Activated CD8-positive, alpha-beta memory T cell treated with anti-CD3 and anti-CD28 coated beads, Interleukin-2, amount 50 U/mL, for 24 hours (primary cell): ENCODE measurements around the gene RSU1.
"Not testable (repeated sequence)": the region's sequence is repeated elsewhere in the genome, so short reads cannot be mapped to it uniquely, and the experiment has no call there.

Source experiments
- DNase-seq: peaks from one replicate; pipeline ENCODE4 v3.0.0-alpha.2; 2020; ENCODE audit errors: extremely low read depth

RSU1 gene

DNA sequence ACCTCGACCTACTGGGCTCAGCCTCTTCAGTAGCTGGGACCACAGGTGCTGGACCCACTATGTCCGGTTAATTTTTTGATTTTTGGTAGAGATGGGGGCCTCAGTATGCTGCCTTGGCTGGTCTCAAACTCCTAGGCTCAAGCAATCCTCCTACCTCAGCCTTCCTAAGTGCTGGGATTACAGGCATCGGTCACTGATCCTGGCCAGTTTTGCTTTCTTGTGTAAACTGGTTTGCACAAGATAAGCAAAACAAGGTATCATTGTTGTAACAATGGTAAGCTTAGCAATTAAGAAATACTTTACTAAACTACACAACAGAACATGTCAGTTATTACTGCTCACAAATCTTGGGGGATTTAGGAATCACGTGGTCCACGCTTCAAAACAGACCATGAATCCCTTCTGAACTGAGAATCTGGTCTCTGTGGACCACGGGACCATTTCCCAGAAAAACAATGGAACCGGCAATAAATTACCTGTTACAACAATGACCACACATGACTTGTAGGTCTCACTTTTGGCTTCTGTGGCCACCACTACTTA lies 36.8 kb downstream of the RSU1 start:
- no peak for DNase-seq

DNA sequence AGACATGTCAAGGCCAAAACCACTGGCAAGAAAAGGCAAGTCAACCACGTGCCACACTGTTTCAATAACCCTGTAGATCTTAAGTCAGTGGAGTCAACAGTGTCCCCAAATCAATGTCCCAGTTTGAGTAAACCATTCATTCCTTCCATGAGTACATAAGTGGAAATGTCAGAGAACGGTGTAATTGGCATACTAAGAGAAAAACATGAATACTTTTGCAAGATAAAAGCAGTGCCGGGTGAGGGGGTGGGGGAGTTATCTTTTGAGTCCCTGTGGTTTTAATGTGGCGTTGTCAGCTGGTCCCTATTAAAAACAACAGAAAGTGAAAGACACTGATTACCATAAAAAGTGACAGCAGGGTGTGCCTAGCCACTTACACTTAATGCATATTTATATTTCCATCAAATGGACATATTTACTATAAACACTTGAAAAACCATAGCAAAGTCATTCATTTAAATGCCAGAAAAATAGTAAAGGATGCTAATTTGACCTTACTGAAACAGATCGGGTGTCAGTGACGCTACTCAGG lies 37.8 kb downstream of the RSU1 start:
- DNase-seq = peak; percentile 36

DNA sequence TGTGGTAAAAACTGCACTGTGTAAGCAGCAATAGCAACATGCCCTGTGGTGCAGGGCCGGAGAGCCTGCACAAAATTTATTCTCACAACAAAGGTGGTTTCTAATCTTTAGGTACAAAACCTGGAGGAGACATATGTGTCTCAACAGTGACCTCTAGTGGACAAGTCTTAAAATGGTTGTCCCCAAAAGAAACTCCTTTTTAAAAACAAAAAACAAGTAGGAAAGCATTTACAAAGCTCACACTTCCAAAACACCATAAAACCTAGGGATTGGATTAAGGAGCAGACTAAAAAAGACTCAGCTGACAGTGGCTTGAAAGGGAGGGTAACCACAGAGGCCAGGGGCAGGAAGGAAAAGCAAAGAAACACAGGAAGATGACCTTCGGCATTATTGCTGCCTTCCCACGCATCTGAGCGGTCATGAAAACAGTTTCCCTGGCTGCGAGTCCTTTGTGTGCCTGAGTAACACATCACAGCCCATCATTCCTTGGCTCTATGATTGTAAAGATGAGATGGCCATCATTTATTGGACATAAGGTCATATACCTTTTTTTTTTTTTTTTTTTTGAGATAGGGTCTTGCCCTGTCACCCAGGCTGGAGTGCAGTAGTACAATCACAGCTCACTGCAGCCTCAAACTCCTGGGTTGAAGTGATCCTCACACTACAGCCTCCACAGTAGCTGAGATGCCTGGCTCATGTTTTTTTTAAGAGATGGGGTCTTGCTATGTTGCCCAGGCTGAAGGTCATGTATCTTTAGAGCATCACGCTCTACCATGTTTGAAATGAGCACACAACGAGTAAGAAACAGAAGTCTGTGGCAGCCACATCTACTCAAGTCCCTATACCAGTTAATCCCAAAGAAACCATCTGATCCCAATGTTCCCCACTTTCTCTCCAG lies 39.5 kb downstream of the RSU1 start:
- DNase-seq = no peak

DNA sequence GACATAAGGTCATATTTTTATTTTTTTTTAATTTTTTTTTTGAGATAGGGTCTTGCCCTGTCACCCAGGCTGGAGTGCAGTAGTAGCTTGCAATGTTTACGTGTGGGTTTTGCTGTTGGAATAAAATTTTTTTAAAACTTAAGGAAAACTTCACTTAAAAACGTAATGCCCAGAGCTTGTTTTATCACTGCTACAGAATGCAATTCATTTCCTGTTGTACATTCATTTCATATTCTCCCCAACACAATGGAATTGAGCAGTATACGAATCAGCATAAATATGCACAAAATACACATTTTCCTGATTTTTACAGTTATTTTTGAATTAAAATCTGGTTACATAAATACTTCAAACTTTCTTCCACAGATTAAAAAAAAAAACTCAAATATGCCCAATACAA lies 40.3 kb downstream of the RSU1 start:
- no peak for DNase-seq

DNA sequence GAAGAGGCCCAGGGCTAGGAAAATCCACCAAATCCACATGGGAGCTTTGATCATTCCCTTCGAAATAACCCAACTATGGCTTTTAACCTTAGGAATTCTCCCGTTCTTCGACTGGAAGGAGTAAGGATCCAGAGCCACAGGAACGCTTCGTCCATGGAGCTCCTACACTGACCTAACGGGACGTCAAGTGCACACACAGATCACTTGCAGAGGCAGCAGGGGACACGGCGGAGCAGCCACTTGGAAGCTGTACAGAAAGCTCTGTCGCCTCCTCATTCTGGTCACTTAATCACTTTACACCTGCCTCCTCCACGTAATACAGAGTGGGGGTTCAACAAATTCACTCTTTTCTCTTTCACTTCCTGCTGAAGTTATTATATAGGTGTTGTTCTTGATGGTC lies 43.9 kb downstream of the RSU1 start:
- DNase-seq = no peak

DNA sequence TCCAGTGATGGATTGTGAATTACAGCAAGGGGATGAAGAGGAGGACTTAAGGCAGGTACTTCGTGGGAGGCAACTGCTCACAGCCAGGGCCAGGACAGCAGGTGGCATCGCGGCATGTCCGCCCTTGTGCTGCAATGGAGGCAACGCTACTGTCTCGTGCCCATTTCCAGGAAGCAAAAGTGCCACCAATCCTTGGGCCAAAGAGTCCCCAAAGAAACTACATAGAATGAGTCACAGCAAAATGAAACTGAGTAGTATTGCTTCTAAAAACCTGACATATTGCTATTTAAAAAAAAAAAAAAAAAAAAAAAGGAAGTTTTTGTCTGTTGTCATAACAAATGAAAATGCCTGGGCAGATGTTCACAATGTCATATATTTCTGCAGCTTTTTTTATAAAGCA lies 46.6 kb downstream of the RSU1 start:
- no peak for DNase-seq

DNA sequence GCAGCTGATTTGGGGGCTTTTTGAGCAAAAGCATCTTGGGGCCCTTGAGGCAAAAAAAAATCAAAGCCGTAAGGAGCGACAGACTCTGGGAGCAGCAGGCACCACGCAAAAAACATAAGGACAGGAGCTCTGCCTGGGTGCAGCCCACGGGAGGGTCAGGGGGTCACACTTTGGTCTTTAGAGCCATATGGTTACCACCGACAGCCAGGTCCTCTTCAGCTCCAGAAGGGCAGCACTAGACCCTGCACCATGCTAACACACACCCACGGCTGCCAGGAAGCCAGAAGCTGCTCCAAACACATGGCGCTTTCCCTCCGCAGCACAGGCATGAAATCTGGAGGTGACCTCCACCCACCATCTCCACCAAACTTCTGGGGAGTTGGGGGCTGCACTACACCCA lies 47.1 kb downstream of the RSU1 start:
- no peak for DNase-seq

DNA sequence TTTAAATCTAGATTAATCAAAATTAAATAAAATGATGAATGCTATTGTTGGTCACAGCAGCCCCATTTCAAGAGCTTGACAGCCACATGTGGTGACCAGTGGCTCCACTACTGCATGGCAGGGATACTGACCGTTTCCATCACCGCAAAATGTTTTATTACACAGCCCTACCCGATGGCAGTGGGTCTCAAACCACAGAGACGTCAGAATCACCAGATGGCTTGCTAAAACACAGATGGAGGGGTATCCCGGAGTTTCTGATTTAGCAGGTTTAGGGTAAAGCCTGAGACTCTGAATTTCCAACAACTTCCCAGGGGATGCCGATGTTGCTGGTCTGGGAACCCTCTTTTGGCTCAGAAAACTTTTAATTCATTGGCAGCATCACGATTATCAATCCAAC lies 47.9 kb downstream of the RSU1 start:
- no peak for DNase-seq

DNA sequence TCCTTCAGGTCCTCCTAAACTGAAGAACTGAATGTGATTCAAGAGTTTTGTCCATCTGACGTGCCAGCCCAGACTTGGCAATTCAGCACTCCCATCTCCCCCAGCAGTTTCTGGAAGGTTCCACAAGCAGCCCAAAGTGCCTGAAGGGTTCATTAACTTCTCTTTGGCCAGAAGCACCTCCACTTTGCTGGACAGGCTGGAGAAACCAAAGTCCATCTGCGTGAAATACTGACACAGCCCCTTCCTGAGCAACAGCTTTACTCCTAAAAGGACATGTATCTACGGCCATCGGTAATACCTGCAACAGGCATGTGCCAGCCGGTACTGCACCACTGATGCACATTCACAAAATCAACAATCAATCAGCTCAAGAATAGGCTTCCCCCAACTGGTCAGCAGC lies 48.5 kb downstream of the RSU1 start:
- DNase-seq = no peak

DNA sequence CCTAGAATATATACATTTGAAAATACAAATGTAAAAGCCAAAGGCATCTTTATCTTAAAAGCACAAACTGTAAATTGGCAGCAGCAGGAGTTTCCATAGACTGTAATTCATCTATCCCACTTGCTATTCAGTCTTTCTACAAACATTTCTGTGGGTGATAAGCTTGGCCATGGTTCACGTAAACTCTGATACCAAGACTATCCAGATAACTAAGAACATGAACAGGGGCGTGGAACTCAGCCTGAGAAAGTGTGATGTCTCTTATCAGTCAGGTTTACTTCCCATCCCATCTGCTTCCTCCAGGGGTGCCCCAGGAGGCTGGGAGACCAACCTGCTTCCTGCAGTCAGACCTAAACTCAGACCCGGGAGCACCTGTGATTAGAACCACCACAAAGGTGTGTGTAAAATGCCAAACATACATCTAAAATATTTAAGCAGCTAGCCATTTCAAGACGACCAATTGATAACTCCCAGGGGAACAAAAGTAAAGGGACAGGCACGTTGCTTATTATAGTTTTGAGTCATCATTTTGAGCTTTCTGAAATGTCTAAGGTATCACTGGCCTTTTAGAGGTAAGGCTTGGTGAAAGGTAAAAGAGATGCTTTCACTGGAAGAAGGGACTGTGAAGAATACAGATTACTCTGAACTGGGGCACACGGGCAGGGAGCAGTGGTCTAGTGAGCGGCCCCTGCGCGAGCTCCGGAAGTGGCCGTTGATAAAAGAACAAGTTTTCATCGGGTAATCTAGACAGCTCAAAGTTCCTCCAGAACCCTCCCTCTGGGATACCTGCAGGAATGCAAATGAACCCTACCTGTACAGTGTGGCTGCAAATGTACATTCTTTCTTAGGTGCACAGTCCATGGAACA lies 51.5 kb downstream of the RSU1 start:
- DNase-seq = no peak

DNA sequence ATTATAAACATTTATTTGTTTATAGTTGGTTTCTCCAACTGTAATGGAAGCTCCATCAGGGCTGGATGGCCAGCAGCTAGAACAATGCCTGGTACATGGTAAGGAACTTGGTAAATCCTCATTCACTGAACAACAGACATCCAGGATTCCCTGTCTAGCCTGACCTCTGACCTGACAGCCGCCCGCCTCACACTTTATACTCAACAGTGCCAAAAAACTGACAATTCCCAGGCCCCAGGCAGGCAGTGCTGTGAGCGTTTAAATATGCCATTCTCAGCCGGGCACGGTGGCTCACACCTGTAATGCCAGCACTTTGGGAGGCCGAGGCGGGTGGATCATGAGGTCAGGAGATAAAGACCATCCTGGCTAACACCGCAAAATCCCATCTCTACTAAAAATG lies 55.9 kb downstream of the RSU1 start:
- no peak for DNase-seq

DNA sequence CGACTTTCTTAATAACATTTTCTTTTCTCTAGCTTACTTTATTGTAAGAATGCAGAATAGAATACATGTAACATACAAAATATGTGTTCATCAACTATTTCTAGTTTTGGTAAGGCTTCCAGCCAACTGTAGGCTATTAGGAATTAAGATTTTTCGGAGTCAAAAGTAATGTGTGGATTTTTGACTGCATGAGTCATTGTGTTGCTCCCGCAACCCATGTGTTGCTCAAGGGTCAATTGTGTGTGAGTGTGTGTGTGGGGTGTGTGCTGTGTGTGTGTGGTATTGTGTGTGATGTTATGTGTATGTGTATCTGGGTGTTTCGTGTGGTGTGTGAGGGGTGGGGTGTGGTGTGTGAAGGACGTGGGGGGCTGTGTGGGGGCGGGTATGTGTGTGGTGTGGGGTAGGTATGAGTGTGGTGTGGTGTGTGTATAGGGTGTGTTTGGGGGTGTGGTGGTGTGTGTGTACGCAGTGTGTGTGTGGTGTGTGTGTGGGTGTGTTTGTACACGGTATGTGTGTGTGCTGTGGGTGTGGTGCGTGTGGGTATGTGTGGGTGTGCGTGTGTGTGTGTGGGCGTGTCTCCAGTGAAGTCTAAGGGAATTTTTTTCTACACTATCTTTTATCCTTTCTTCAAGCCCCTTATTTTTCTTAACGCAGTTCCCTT lies 60.5 kb downstream of the RSU1 start:
- DNase-seq = no peak

DNA sequence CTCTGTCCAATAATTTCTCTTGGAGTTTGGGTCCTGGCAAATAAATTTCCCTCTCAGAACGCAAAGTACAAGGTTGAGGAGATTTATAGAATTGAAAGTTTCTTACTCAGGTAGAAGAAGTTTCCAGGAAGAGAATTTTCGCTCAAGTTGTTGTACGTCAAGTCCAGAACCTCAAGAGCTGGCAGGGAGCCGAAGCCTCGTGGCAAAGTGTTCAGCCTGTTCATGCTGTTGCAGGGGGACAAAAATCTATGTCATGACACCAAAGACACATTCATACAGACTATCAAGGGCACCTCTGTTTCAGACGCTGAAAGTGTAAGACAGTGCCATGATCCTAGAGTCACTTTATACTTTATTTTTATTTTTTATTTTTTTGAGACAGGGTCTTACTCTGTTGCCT lies 62.5 kb downstream of the RSU1 start:
- DNase-seq = no peak

DNA sequence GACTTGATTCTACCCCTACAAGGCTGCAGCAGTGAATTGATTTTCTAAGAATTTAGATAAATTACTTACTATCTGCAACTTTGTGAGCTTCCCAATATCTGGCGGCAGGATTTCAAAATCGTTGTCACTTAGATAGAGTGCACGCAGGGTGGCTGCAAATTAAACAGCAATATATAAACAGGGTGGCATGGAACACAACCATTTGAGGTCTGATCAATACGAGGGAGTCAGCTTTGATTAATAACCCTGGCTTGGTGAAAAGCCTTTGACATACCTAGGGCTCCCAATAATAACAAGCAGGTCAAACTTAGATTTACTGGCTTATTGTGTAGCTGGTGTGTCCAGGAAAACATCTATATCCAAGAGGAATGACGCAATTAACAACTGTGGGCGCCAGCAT lies 64.4 kb downstream of the RSU1 start:
- DNase-seq = not testable (repeated sequence)

DNA sequence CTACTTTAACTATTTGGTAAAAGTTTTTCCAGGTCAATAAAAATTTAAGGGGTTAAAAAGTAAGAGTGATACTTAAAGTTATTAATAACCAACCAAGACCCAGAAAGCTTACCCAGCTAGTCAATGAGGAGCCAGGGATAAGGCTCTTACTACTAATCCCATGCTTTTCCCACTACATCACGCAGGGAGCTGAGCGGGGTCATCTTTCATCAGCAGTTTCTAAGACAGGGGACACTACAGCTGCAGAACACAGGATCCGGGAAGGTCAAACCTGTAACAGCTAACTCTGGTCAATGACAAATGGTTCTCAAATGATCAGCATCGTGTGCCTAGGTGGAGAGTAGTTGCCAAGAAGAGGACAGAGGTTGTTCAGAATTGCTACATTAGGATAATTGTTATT lies 65.1 kb downstream of the RSU1 start:
- no peak for DNase-seq

DNA sequence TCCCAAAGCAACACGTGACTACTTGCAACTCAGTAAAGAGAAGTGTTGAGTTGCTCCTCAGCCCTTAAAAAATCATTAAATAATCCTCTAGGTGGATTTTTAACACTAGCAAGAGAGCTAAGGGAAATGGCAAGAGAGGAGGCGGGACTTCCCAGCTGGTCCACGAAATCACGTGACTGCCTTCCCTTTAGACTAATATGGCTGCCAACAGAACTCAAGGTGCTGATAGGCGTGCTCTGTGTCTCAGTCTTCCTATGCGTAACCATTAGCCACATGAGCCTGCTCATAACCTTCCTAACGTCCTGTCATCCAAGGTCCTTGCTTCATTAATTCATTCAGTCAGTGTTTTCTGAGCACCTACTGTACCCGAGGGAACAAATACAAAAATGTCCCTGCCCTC lies 66.0 kb downstream of the RSU1 start:
- DNase-seq = no peak

DNA sequence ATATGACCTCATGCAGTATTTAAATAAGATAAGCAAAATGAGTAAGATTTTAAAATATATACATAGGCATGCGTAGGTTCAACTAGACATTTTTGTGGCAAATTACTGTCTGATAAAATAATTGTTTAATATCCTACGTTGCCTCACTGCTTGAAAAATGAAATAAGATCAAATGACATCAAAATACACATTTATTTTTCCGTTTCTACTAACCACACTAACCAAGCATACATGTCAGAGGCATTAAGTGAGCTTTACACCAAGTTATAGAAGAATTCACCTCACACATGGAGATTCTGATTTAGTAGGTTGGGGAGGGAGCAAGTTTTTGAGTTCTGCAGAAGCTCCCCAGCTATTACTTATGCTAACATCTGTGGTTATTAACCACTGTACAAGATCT lies 66.8 kb downstream of the RSU1 start:
- no peak for DNase-seq

DNA sequence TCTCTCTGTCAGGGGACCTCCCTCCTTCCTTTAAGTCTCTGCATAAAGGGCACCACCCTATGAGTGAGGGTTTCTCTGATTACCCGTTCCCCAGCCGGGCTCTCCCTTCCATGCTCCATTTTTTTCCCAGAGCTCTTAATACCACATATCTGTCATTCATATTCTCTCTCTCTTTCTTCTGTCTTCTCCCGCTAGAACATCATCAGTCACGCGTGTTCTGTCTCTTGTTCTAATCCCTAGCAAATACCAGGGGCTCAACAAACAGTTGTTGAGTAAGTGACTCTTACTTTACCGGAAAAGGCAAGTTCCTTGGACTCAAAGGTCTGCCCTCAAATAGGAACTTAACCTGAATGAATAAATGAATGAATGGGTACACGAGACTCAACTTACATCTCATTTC lies 68.5 kb downstream of the RSU1 start:
- no peak for DNase-seq

DNA sequence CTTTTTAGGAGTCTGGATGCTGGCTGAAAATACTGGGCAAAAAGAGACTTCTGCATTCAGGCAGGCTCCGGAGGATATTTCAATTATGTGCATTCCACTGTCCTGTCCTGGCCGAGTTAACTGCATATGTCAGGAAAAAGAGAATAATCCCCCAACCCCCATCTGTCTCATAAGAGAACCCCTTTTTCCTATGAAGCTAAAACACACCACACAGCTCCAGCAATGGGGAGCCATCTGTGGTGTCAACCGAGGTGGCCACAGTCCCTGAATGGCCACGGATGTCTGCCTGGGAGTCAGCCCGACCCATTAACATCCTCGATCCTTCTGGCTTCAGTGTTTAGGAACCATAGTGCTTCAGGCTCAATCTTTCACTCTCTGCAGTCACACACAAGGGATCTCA lies 70.4 kb downstream of the RSU1 start:
- DNase-seq = no peak

DNA sequence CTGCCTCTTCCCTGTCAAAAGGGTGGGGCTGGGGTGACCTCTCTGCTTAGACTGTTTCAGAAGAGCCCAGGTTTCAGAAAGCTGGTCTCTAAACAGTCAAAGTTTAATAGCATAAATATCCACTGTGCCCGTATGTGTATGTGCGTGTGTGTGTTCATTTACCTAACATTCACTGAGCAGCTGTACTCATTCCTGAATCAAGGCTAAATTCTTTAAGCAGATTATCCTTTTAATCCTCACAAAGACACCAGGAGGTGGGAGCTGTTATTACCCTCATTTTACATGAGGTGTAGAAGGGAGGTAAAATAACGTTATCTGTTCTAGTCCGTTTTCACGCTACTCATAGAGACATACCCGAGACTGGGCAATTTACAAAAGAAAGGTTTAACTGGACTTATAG lies 72.2 kb downstream of the RSU1 start:
- no peak for DNase-seq

DNA sequence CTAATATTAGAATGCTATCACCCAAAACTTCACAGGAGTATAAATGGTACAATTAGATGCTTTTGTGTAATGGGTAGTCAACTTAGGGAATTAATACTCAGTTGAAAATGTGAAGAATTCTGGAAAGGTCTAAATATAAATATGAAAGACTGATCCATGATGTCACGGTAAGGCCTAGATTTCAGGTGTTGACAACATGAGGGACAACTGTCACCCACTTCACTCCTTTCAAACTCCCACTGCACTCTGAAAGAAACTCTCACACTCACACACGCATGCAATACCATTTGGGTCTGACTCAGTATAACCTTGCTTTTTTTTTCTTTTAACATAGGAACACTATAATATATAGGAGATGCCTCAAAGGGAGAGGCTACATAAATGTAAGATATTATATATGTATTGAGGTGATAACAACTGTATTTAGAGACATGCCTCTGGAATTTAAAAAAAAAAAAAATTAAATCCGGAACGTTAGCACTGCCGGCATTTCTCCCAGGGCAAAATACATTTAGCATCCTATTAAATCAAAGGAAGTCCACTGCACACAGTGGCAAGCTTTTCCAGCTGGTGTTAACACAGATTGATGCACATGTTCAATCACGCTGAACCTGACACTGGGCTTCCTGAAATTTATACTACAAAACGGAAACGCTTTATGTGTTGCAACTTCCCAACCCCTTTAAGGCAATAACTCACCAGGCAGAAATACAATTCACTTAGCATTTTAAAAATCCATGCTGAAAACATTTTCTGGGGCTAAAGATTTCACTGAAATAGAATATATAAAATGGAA lies 74.9 kb downstream of the RSU1 start:
- no peak for DNase-seq
